Raji (cell line): Measurements from ENCODE around the gene EHD4.

ENCODE experiments used
- POLR2A ChIP-seq: IDR thresholded peaks from 2 replicates; pipeline ENCODE4 v1.6.1; 2011; ENCODE audit warnings: low read depth, low read length, control low read depth; ENCODE audit not compliant: insufficient read depth

Gene EHD4

GRCh38 chr15:41896566-41896965 is 75.8 kb downstream of the EHD4 start:
- no peak for TF ChIP-seq POLR2A

- TF ChIP-seq POLR2A = no peak
These were observed 76.4 kb downstream of the EHD4 start for GRCh38 chr15:41895957-41896356.

- TF ChIP-seq POLR2A = no peak
These were observed 76.9 kb downstream of the EHD4 start for GRCh38 chr15:41895491-41895890.

GRCh38 chr15:41894791-41895463 is 77.4 kb downstream of the EHD4 start:
- no peak for TF ChIP-seq POLR2A

- TF ChIP-seq POLR2A = no peak
These were observed 78.0 kb downstream of the EHD4 start for GRCh38 chr15:41894251-41894790.

GRCh38 chr15:41893422-41894250 is 78.7 kb downstream of the EHD4 start, which contains the start of gene SPTBN5:
TSS of gene SPTBN5 (minus strand) at chr15:41894053. CDS start at chr15:41893497, 556 bp downstream.
- TF ChIP-seq POLR2A = no peak

- no peak for TF ChIP-seq POLR2A
These were observed 79.5 kb downstream of the EHD4 start for GRCh38 chr15:41892621-41893421.

GRCh38 chr15:41891946-41892345 is 80.4 kb downstream of the EHD4 start:
- TF ChIP-seq POLR2A = no peak

GRCh38 chr15:41891226-41891625 is 81.1 kb downstream of the EHD4 start:
- no peak for TF ChIP-seq POLR2A

GRCh38 chr15:41890050-41890690 is 82.2 kb downstream of the EHD4 start:
- TF ChIP-seq POLR2A = no peak

- no peak for TF ChIP-seq POLR2A
These were observed 83.6 kb downstream of the EHD4 start for GRCh38 chr15:41888662-41889253.

GRCh38 chr15:41887893-41888292 is 84.5 kb downstream of the EHD4 start:
- TF ChIP-seq POLR2A = no peak

- TF ChIP-seq POLR2A = no peak
These were observed 85.2 kb downstream of the EHD4 start for GRCh38 chr15:41887161-41887560.

GRCh38 chr15:41886741-41887140 is 85.6 kb downstream of the EHD4 start:
- no peak for TF ChIP-seq POLR2A
